GM19240 (cell line): ENCODE measurements around the gene GALNT2.

Experiments
- DNase-seq: peaks from one replicate; pipeline ENCODE4 v3.0.0; 2011; ENCODE audit warnings: low spot score; ENCODE audit not compliant: insufficient read length

GALNT2 gene

GRCh38 chr1:230050973-230051735, 15.9 kb upstream of the GALNT2 start:
- DNase-seq = no peak

GRCh38 chr1:230052018-230052417, 15.0 kb upstream of the GALNT2 start:
- no peak for DNase-seq

GRCh38 chr1:230052665-230053064, 14.4 kb upstream of the GALNT2 start:
- DNase-seq = no peak

GRCh38 chr1:230054092-230054749, 12.8 kb upstream of the GALNT2 start:
- no peak for DNase-seq

GRCh38 chr1:230056098-230056497, 10.9 kb upstream of the GALNT2 start:
- no peak for DNase-seq

- DNase-seq = no peak
These were observed 9.9 kb upstream of the GALNT2 start for GRCh38 chr1:230057100-230057499.

GRCh38 chr1:230057681-230058565, 9.1 kb upstream of the GALNT2 start:
- DNase-seq = no peak

GRCh38 chr1:230058626-230059025, 8.4 kb upstream of the GALNT2 start:
- no peak for DNase-seq

GRCh38 chr1:230061801-230062200, 5.2 kb upstream of the GALNT2 start:
- no peak for DNase-seq

GRCh38 chr1:230062521-230062920, 4.5 kb upstream of the GALNT2 start:
- DNase-seq = no peak

GRCh38 chr1:230064283-230064682, 2.8 kb upstream of the GALNT2 start:
- DNase-seq = no peak

GRCh38 chr1:230065161-230065560, 1.9 kb upstream of the GALNT2 start:
- DNase-seq = no peak

- no peak for DNase-seq
These were observed 1.5 kb upstream of the GALNT2 start for GRCh38 chr1:230065571-230065970.

- DNase-seq = no peak
These were observed 1.0 kb upstream of the GALNT2 start for GRCh38 chr1:230066031-230066430.

- DNase-seq = no peak
These were observed 407 bp downstream of the GALNT2 start for GRCh38 chr1:230067419-230067870.

- DNase-seq = peak; percentile 21
These were observed 1.0 kb downstream of the GALNT2 start for GRCh38 chr1:230067871-230068620.

- DNase-seq = no peak
These were observed 1.5 kb downstream of the GALNT2 start for GRCh38 chr1:230068621-230068873.

- peak; percentile 30 for DNase-seq
These were observed 2.1 kb downstream of the GALNT2 start for GRCh38 chr1:230068952-230069684.

GRCh38 chr1:230069796-230070195, 2.8 kb downstream of the GALNT2 start:
- no peak for DNase-seq

- DNase-seq = no peak
These were observed 3.5 kb downstream of the GALNT2 start for GRCh38 chr1:230070321-230071208.
